AG04449 (cell line): ENCODE data around the gene MYOZ1.
A peak's percentile ranks its signal among the peaks of the same experiment; 100 is the strongest.
"Not testable (repeated sequence)": the region's sequence is repeated elsewhere in the genome, so short reads cannot be mapped to it uniquely, and the experiment has no call there.

ENCODE experiments used
- CTCF ChIA-PET: fragments of 350-600 bp; formaldehyde crosslinking; extraction: SDS; loops from one replicate; lab custom pipeline; 2021; ENCODE audit warnings: antibody characterized with exemption; lab: Yijun Ruan, JAX
- POLR2A ChIA-PET: fragments of 400-600, 350-600 bp; formaldehyde crosslinking; extraction: SDS; loops from one replicate; lab custom pipeline; 2020; ENCODE audit warnings: antibody characterized with exemption, inconsistent platforms; lab: Yijun Ruan, JAX
- DNase-seq: peaks from one replicate; pipeline ENCODE4 v3.0.0-alpha.2; 2010; ENCODE audit warnings: low read depth, low spot score
- H3K4me3 ChIP-seq: 2 replicates; pipeline ENCODE4 v1.5.1; 2011; ENCODE audit warnings: low read depth, mild to moderate bottlenecking, control low read depth, low read length
- TF ChIP-seq, protein P1 (sequence below): IDR thresholded peaks from one replicate; pipeline ENCODE4 v1.5.1; 2011; ENCODE audit warnings: mild to moderate bottlenecking, moderate library complexity, low read length, control low read depth, inconsistent platforms; ENCODE audit not compliant: insufficient read depth; ENCODE audit errors: missing control alignments

The MYOZ1 gene

DNA sequence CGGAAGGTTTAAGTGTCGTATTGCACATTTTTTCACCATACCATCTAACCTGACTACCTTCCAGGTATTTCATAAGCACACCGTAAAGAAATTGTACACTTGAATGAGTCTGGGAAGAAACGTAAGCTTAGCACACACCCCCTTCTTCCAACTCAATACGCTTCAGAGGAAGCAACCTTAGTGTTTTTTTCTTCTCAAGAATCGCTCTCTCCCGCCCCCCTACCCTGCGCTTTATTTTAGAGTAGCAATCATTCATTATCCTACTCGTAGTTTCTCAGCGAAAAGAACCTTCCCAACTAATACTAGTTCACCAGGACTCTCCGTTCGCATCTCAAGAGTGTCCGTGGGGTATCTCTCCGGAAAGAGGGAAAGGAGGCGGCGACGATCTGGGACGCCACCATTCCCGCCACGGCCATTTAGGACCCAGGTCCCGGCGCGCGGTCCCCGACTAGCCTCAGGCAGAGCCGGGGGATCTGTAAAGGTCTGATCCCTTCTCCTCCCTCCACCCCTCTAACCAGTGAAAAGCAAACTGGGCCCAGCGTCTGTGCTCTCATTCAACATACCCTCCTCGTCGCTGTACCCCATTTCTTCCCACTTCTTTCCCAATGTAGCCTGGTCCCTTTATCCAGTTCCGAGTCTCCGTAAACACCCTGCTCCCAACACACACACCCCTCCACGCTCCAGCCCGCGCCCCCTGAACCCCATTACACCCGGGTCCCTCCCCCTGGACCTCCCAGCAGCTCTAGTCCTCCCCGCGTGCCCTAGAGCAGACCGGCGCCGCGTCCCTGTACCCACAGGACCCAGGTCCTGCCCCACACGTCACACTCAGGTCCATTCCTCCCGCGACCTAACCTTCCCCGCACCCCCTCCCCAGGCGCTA, 16.0 kb downstream of the MYOZ1 start:
- DNase-seq = no peak
- peak overlapping the region; percentile 91 for H3K4me3 ChIP-seq
- TF ChIP-seq, protein P1, sequence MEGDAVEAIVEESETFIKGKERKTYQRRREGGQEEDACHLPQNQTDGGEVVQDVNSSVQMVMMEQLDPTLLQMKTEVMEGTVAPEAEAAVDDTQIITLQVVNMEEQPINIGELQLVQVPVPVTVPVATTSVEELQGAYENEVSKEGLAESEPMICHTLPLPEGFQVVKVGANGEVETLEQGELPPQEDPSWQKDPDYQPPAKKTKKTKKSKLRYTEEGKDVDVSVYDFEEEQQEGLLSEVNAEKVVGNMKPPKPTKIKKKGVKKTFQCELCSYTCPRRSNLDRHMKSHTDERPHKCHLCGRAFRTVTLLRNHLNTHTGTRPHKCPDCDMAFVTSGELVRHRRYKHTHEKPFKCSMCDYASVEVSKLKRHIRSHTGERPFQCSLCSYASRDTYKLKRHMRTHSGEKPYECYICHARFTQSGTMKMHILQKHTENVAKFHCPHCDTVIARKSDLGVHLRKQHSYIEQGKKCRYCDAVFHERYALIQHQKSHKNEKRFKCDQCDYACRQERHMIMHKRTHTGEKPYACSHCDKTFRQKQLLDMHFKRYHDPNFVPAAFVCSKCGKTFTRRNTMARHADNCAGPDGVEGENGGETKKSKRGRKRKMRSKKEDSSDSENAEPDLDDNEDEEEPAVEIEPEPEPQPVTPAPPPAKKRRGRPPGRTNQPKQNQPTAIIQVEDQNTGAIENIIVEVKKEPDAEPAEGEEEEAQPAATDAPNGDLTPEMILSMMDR = no peak
- ChIA-PET CTCF (interaction anchor here (1.4 to 30.3 kb wide), 4 partner anchors 19 to 96 kb away, joined by 3 to 560 read pairs (median 8); no protein-coding TSS in a partner anchor), POLR2A (interaction anchor here (0.6 to 1.0 kb wide), 5 partner anchors 9 to 130 kb away, joined by 3 to 4 read pairs (median 3); partner anchors contain the start of gene PPP3CB)

- H3K4me3 ChIP-seq = no peak overlapping the region
- TF ChIP-seq, protein P1 = no peak
- no peak for DNase-seq
- POLR2A ChIA-PET = no interaction called here
- CTCF ChIA-PET = interaction anchor here (1.1 to 30.3 kb wide), 2 partner anchors 21 to 94 kb away, joined by 3 to 560 read pairs; no protein-coding TSS in a partner anchor
These were observed 18.2 kb downstream of the MYOZ1 start for GRCh38 chr10:73623056-73623455.

DNA sequence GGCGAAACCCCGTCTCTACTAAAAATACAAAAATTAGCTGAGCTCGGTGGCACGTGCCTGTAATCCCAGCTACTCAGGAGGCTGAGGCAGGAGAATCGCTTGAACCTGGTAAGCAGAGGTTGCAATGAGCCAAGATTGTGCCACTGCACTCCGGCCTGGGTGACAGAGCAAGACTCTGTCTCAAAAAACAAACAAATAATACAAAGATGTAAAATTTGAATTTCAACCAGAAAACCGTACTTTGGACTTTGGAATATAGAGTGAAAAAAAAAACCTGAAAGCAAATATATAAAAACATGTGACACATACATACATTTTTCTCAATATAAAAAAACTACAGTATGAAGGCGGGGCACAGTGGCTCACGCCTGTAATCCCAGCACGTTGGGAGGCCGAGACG, 20.3 kb downstream of the MYOZ1 start:
- CTCF ChIA-PET, POLR2A ChIA-PET: not testable (repeated sequence)

GRCh38 chr10:73617143-73617542, 24.1 kb downstream of the MYOZ1 start:
- DNase-seq, POLR2A ChIA-PET, H3K4me3 ChIP-seq: not testable (repeated sequence)
- CTCF ChIA-PET = interaction anchor here (1.0 to 1.8 kb wide), 2 partner anchors 27 to 88 kb away, joined by 3 to 8 read pairs; no protein-coding TSS in a partner anchor

More for the DNA sequence above, 20.3 kb downstream of the MYOZ1 start:
- not testable (repeated sequence) for DNase-seq, H3K4me3 ChIP-seq

DNA sequence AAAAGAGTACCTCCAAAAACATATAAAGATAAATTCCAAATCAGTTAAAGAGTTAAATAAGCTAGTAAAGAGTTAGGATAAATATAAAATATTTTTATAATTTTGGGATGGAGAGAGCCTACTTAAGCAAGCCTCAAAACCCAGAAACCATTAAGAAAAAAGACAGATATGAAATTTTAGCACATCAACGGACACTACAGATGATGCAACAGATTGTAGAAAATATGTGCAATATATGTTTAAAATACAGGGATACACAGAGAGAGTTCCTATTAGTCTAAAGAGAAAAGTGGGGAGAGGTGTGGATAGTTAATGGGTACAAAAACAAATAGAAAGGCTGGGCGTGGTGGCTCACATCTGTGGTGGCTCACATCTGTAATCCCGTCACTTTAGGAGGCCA, 26.6 kb downstream of the MYOZ1 start:
- TF ChIP-seq, protein P1 = no peak
- CTCF ChIA-PET = interaction anchor here (1.0 to 2.8 kb wide), 3 partner anchors 13 to 85 kb away, joined by 3 to 9 read pairs (median 3); no protein-coding TSS in a partner anchor
- H3K4me3 ChIP-seq = no peak overlapping the region
- POLR2A ChIA-PET = interaction anchor here (0.6 kb wide), 1 partner anchor 15 kb away, joined by 3 read pairs; no protein-coding TSS in a partner anchor
- no peak for DNase-seq

- ChIA-PET POLR2A (no interaction called here), CTCF (interaction anchor here (1.2 kb wide), 1 partner anchor 34 kb away, joined by 3 read pairs; no protein-coding TSS in a partner anchor)
- DNase-seq = no peak
- no peak overlapping the region for H3K4me3 ChIP-seq
- TF ChIP-seq, protein P1 = no peak
These were observed 32.2 kb downstream of the MYOZ1 start for GRCh38 chr10:73609116-73609515.

GRCh38 chr10:73601486-73601921, 39.8 kb downstream of the MYOZ1 start:
- no peak overlapping the region for H3K4me3 ChIP-seq
- POLR2A ChIA-PET = no interaction called here
- no peak for DNase-seq
- CTCF ChIA-PET = interaction anchor here (1.4 to 2.3 kb wide), 2 partner anchors 13 to 72 kb away, joined by 3 to 10 read pairs; no protein-coding TSS in a partner anchor
- TF ChIP-seq, protein P1 = no peak
